HepG2 (cell line): Measurements from ENCODE around the gene TSC22D1. TPM values are rescaled to one million over a fixed set of nuclear protein-coding genes. Genes with fewer than 3 reads are reported as not detected.

ENCODE experiments used
- ATAC-seq: fragments of 200-7000 bp; cut with Tn5 transposase; 3 replicates; pipeline ENCODE4 v1.9.1; 2020; ENCODE audit warnings: mild to moderate bottlenecking, moderate library complexity
- BruUV-seq: library from RNA; stranded (reverse); fragments of 400-500 nt; replicated peaks from 2 replicates; lab custom pipeline; 2021; lab: Mats Ljungman, UMichigan
- CTCF ChIA-PET: fragments of 300-600 bp; formaldehyde crosslinking; extraction: SDS; loops from one replicate; lab custom pipeline; 2021; ENCODE audit warnings: low total read pairs, inconsistent platforms, low intra/inter-chr PET ratio; lab: Yijun Ruan, JAX
- POLR2A ChIA-PET: fragments of 350-600 bp; sonication (Branson Sonifier 250); formaldehyde crosslinking; loops from one replicate; lab custom pipeline; 2020; ENCODE audit warnings: antibody characterized with exemption, inconsistent platforms; lab: Yijun Ruan, JAX
- DNase-seq: peaks from one replicate; pipeline ENCODE4 v3.0.0-alpha.2; 2015; ENCODE audit warnings: low spot score
- FAIRE-seq: peaks from 3 replicates; lab custom pipeline; 2011; peaks lifted over from hg19 to GRCh38; lab: Jason Lieb, UNC
- H2AFZ ChIP-seq: one replicate; pipeline ENCODE4 v1.6.1; 2011; ENCODE audit warnings: low read length, inconsistent platforms
- H3K27ac ChIP-seq: fragments of 300-600 bp; 3 replicates; pipeline ENCODE4 v1.8.0; 2011; ENCODE audit warnings: mixed run types, mild to moderate bottlenecking, mixed read lengths, low read length, inconsistent platforms; ENCODE audit not compliant: insufficient read depth; ENCODE audit errors: extremely low read length
- H3K27me3 ChIP-seq, 2 experiments: fragments of 200-600 bp in 1 of 2; 2 replicates in 1 of 2; 3 replicates in 1 of 2; pipeline versions ENCODE4 v1.6.0 to v1.8.0; 2011; ENCODE audit warnings: low read length in 2 of 2, mild to moderate bottlenecking in 2 of 2, moderate library complexity in 2 of 2, inconsistent platforms in 1 of 2; ENCODE audit not compliant: insufficient read depth in 2 of 2, control insufficient read depth in 1 of 2
- H3K36me3 ChIP-seq, 2 experiments: fragments of 200-600 bp in 1 of 2; replicated peaks in 1 of 2; 2 replicates in 1 of 2; 3 replicates in 1 of 2; pipeline versions ENCODE4 v1.5.1 to v1.8.0; 2011; ENCODE audit warnings: low read length in 2 of 2, inconsistent platforms in 1 of 2; ENCODE audit not compliant: insufficient read depth in 2 of 2, control insufficient read depth in 1 of 2
- H3K4me1 ChIP-seq: 2 replicates; pipeline ENCODE4 v1.5.1; 2012; ENCODE audit warnings: low read length, inconsistent platforms; ENCODE audit not compliant: insufficient read depth
- H3K4me2 ChIP-seq: 2 replicates; pipeline ENCODE4 v1.6.0; 2011; ENCODE audit warnings: low read depth, low read length, inconsistent platforms
- H3K4me3 ChIP-seq, 3 experiments: fragments of 200-600 bp in 1 of 3; sonication (generic), shearing (Covaris generic) in 1 of 3; replicated peaks in 1 of 3; 2 replicates each; pipeline ENCODE4 v1.5.1; 2011 to 2016; ENCODE audit warnings: low read length in 3 of 3, inconsistent platforms in 2 of 3, low read depth in 2 of 3, mild to moderate bottlenecking in 2 of 3, control low read depth in 1 of 3, mixed read lengths in 1 of 3; ENCODE audit not compliant: insufficient read depth in 1 of 3
- H3K79me2 ChIP-seq: one replicate; pipeline ENCODE4 v1.6.1; 2011; ENCODE audit warnings: low read length, inconsistent platforms; ENCODE audit not compliant: insufficient read depth
- H3K9ac ChIP-seq: 2 replicates; pipeline ENCODE4 v1.6.0; 2011; ENCODE audit warnings: mild to moderate bottlenecking, low read depth, low read length, inconsistent platforms; ENCODE audit not compliant: insufficient read depth
- H3K9me3 ChIP-seq: 2 replicates; pipeline ENCODE4 v1.5.1; 2012; ENCODE audit warnings: mild to moderate bottlenecking, low read length
- H4K20me1 ChIP-seq: 2 replicates; pipeline ENCODE4 v1.6.0; 2011; ENCODE audit warnings: inconsistent platforms, mild to moderate bottlenecking, low read length, moderate library complexity; ENCODE audit not compliant: insufficient read depth
- BORCS8-MEF2B ChIP-seq: sonication (generic); formaldehyde crosslinking; IDR thresholded peaks from 2 replicates; pipeline ENCODE4 v1.8.0; 2022; ENCODE audit warnings: mild to moderate bottlenecking, missing genetic modification reagents
- CBFB ChIP-seq: sonication (generic); formaldehyde crosslinking; IDR thresholded peaks from 2 replicates; pipeline ENCODE4 v1.4.0; 2020; ENCODE audit warnings: missing genetic modification reagents
- CBX1 ChIP-seq: IDR thresholded peaks from one replicate; pipeline ENCODE4 v1.6.1; 2016; ENCODE audit warnings: antibody characterized with exemption, low read depth
- ELF4 ChIP-seq: sonication (generic); formaldehyde crosslinking; IDR thresholded peaks from 2 replicates; pipeline ENCODE4 v1.5.0; 2020; ENCODE audit warnings: missing genetic modification reagents, mild to moderate bottlenecking, moderate library complexity, borderline replicate concordance
- EZH2 ChIP-seq: conservative IDR thresholded peaks from 2 replicates; pipeline ENCODE4 v1.6.1; 2012; ENCODE audit warnings: mild to moderate bottlenecking, low read depth, low read length, moderate library complexity
- PAF1 ChIP-seq: IDR thresholded peaks from 2 replicates; pipeline ENCODE4 v1.6.1; 2016; ENCODE audit warnings: missing genetic modification reagents, missing compliant biosample characterization
- SMAD1 ChIP-seq: sonication (generic); formaldehyde crosslinking; IDR thresholded peaks from 2 replicates; pipeline ENCODE4 v1.4.0; 2020; ENCODE audit warnings: missing genetic modification reagents, low read depth, mild to moderate bottlenecking, borderline replicate concordance
- ZBTB3 ChIP-seq: sonication (generic); formaldehyde crosslinking; IDR thresholded peaks from 2 replicates; pipeline ENCODE4 v1.4.0; 2020; ENCODE audit warnings: low read depth, mild to moderate bottlenecking, moderate library complexity, missing genetic modification reagents, borderline replicate concordance
- ZNF205 ChIP-seq: IDR thresholded peaks from 2 replicates; pipeline ENCODE4 v1.6.1; 2018; ENCODE audit warnings: missing biosample characterization, missing genetic modification reagents
- WGBS: methylation state at CpG from one replicate; pipeline ENCODE4 v1.1.6; 2017; ENCODE audit warnings: low lambda C conversion rate; 5-methylcytosine and 5-hydroxymethylcytosine counted together
- in situ Hi-C: cut with HindIII; loops from 2 replicates; pipeline ENCODE4 v1.10.0; 2017; ENCODE audit warnings: low pct_unique_long_range_greater_than_20kb; ENCODE audit not compliant: extremely low pct_ligation_motif_present
- intact Hi-C: fragments of 100-400 bp; cut with micrococcal nuclease; formaldehyde crosslinking; loops from one replicate; pipeline ENCODE4 v1.10.0; 2022; ENCODE audit not compliant: unreplicated experiment
- polyA plus RNA-seq, 8 experiments: library from polyadenylated mRNA; depleted of rRNA in 3 of 8; stranded (reverse) in 7 of 8; unstranded in 1 of 8; fragments of >200 nt; fragmentation: Illumina TruSeq in 4 of 8; extraction: Trizol in 4 of 8; gene quantifications; 2 replicates each; pipeline versions ENCODE4 v1.2.1 to v1.2.3, GENCODE V29; 2011 to 2016; ENCODE audit warnings: low read depth in 4 of 8, missing spikeins in 1 of 8, mixed read lengths in 1 of 8; ENCODE audit not compliant: insufficient read depth in 1 of 8
- total RNA-seq, 5 experiments: library from RNA; depleted of rRNA; stranded (reverse); fragments of >200 nt; fragmentation: Illumina TruSeq; extraction: Trizol; gene quantifications; 2 replicates each; pipeline ENCODE4 v1.2.3, GENCODE V29; 2016; ENCODE audit warnings: low read depth in 1 of 5
- TF ChIP-seq, protein P1 (sequence below): sonication (generic); formaldehyde crosslinking; IDR thresholded peaks from 2 replicates; pipeline ENCODE4 v1.5.0; 2020; ENCODE audit warnings: mild to moderate bottlenecking, missing genetic modification reagents
- TF ChIP-seq, protein P2 (sequence below): sonication (generic); formaldehyde crosslinking; IDR thresholded peaks from 2 replicates; pipeline ENCODE4 v1.4.0; 2020; ENCODE audit warnings: missing genetic modification reagents, low read depth, mild to moderate bottlenecking, borderline replicate concordance
- TF ChIP-seq, protein P3 (sequence below), 2 experiments: sonication (generic) in 1 of 2; formaldehyde crosslinking in 1 of 2; IDR thresholded peaks; 2 replicates each; pipeline versions ENCODE4 v1.5.1 to v1.6.1; 2011 to 2020; ENCODE audit warnings: borderline replicate concordance in 1 of 2, low read depth in 1 of 2, low read length in 1 of 2, mild to moderate bottlenecking in 1 of 2, missing genetic modification reagents in 1 of 2, moderate library complexity in 1 of 2

Gene TSC22D1
- total and polyA plus RNA-seq, 2 of the 13 experiments (the other 11 are each of a cell fraction or from before 2014, with no cell fraction given), result 18.4 to 35.7 TPM

DNA sequence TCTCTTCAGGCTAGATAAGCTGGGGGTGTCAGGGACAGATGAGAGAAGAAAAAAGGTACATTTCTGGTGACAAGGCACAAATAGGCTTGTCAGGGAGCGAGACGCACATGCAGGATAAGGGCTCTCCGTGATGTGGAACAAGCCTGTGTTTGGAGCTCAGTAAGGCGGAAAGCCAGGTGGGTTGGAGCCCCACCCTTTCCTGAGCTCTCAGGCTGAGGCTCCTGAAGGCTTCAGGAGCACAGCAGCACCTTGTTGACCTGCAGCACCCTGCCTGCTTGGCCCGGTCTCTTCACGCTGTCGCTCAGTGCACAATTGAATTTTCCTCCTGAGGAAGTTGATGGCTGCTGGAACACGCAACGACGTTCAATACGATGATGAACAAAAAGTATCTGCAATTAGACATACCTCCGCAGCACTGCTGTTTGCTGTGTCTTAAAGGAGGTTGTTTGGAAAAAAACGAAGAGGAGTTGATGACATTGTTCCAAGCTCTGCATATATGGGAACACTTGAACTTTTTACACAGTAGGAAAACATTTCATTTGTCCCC is 173.2 kb downstream of the TSC22D1 start:
- H3K9me3 ChIP-seq, result no peaks in the 10 kb centered on the region
- ChIA-PET CTCF (no interaction called here), POLR2A (interaction anchor here (1.0 to 5.2 kb wide), 6 partner anchors 26 to 263 kb away, joined by 3 to 96 read pairs (median 10); no protein-coding TSS in a partner anchor)
- BruUV-seq, result no TSS peak
- DNase-seq (no peak), FAIRE-seq (no peak), ATAC-seq (no peak)
- H3K79me2 ChIP-seq, result no peaks in the 10 kb centered on the region
- intact Hi-C loops, result loop anchor here (5.0 kb wide), 1 partner anchor 36 kb away; no protein-coding TSS in a partner anchor
- no peaks in the 10 kb centered on the region for H4K20me1 ChIP-seq
- in situ Hi-C loops, result no loop called here
- H3K27me3 ChIP-seq, result no peaks in the 10 kb centered on the region; a peak in 1 of 5 replicates
- H3K4me1 ChIP-seq, result peaks cover 38% of the 10 kb centered on the region
- H3K9ac ChIP-seq, result no peak overlapping the region
- no peak overlapping the region for H2AFZ ChIP-seq
- H3K4me3 ChIP-seq, result no peak overlapping the region
- H3K36me3 ChIP-seq, result no peaks in the 10 kb centered on the region
- H3K27ac ChIP-seq, result peak overlapping the region; percentile 97
- TF ChIP-seq, protein P1, sequence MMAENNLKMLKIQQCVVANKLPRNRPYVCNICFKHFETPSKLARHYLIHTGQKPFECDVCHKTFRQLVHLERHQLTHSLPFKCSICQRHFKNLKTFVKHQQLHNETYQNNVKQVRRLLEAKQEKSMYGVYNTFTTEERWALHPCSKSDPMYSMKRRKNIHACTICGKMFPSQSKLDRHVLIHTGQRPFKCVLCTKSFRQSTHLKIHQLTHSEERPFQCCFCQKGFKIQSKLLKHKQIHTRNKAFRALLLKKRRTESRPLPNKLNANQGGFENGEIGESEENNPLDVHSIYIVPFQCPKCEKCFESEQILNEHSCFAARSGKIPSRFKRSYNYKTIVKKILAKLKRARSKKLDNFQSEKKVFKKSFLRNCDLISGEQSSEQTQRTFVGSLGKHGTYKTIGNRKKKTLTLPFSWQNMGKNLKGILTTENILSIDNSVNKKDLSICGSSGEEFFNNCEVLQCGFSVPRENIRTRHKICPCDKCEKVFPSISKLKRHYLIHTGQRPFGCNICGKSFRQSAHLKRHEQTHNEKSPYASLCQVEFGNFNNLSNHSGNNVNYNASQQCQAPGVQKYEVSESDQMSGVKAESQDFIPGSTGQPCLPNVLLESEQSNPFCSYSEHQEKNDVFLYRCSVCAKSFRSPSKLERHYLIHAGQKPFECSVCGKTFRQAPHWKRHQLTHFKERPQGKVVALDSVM (CRISPR knock-in tag), result no peak
- TF ChIP-seq PAF1 (CRISPR knock-in tag) (no peak), EZH2 (no peak), ZNF205 (CRISPR knock-in tag) (no peak), BORCS8-MEF2B (CRISPR knock-in tag) (no peak), ZBTB3 (no peak), SMAD1 (no peak), CBFB (no peak), CBX1 (no peak), ELF4 (no peak)
- TF ChIP-seq, protein P2, sequence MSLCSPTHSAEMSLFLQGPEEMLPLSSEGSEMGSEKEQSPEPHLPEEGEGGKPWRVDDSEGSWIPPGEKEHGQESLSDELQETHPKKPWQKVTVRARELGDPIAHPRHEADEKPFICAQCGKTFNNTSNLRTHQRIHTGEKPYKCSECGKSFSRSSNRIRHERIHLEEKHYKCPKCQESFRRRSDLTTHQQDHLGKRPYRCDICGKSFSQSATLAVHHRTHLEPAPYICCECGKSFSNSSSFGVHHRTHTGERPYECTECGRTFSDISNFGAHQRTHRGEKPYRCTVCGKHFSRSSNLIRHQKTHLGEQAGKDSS, result no peak
- TF ChIP-seq, protein P3, sequence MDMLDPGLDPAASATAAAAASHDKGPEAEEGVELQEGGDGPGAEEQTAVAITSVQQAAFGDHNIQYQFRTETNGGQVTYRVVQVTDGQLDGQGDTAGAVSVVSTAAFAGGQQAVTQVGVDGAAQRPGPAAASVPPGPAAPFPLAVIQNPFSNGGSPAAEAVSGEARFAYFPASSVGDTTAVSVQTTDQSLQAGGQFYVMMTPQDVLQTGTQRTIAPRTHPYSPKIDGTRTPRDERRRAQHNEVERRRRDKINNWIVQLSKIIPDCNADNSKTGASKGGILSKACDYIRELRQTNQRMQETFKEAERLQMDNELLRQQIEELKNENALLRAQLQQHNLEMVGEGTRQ (IDR thresholded peaks at IDR 0.05; ENCODE audit: low read depth, low read length), result no peak
- TF ChIP-seq, protein P3 (CRISPR knock-in tag; IDR thresholded peaks at IDR 0.05; ENCODE audit: borderline replicate concordance), result no peak
- TF ChIP-seq, all 625 proteins: peak for 0
- 93% methylated on average over 13 of the region's 13 CpGs for WGBS
- peak overlapping the region; percentile 92; the same call in 1 of the 2 replicates for H3K4me2 ChIP-seq
